Endothelial cell of umbilical vein (primary cell): ENCODE results near the gene LDLRAD4. TPM values are rescaled to one million over a fixed set of nuclear protein-coding genes. Genes with fewer than 3 reads are reported as not detected.

Experiments
- BruUV-seq: library from RNA; stranded (reverse); fragments of 400-500 nt; replicated peaks from 2 replicates; lab custom pipeline; 2021; lab: Mats Ljungman, UMichigan
- CTCF ChIA-PET: fragments of 300-600, 350-600 bp; sonication (Branson Sonifier 250); formaldehyde crosslinking; loops from one replicate; lab custom pipeline; 2021; ENCODE audit warnings: antibody characterized with exemption, inconsistent platforms; lab: Charles Lee
- POLR2A ChIA-PET: fragments of 300-600, 350-600 bp; sonication (Branson Sonifier 250); formaldehyde crosslinking; loops from one replicate; lab custom pipeline; 2021; ENCODE audit warnings: antibody characterized with exemption, inconsistent platforms; lab: Charles Lee
- DNase-seq: peaks from one replicate; pipeline ENCODE4 v3.0.0-alpha.2; 2011; ENCODE audit warnings: low read depth, low spot score
- FAIRE-seq: peaks from 2 replicates; lab custom pipeline; 2011; peaks lifted over from hg19 to GRCh38; lab: Jason Lieb, UNC
- H2AFZ ChIP-seq: 2 replicates; pipeline ENCODE4 v1.6.0; 2012; ENCODE audit warnings: low read depth, low read length, control low read depth, inconsistent platforms
- H3K27ac ChIP-seq: 2 replicates; pipeline ENCODE4 v1.5.1; 2011; ENCODE audit warnings: low read depth, mild to moderate bottlenecking, control low read depth, low read length, moderate library complexity; ENCODE audit not compliant: insufficient read depth
- H3K27me3 ChIP-seq, 2 experiments: 2 replicates each; pipeline versions ENCODE4 v1.6.0 to v1.6.1; 2011; ENCODE audit warnings: low read length in 2 of 2, mixed read lengths in 1 of 2; ENCODE audit not compliant: control insufficient read depth in 2 of 2, insufficient read depth in 2 of 2
- H3K36me3 ChIP-seq, 2 experiments: 2 replicates in 1 of 2; 3 replicates in 1 of 2; pipeline ENCODE4 v1.5.1; 2011; ENCODE audit warnings: low read length in 2 of 2, mild to moderate bottlenecking in 1 of 2, moderate library complexity in 1 of 2; ENCODE audit not compliant: control insufficient read depth in 2 of 2, insufficient read depth in 2 of 2; ENCODE audit errors: extremely low read depth in 1 of 2
- H3K4me1 ChIP-seq: 3 replicates; pipeline ENCODE4 v1.5.1; 2011; ENCODE audit warnings: mild to moderate bottlenecking, low read length; ENCODE audit not compliant: control insufficient read depth, insufficient read depth; ENCODE audit errors: extremely low read depth
- H3K4me2 ChIP-seq: 2 replicates; pipeline ENCODE4 v1.6.1; 2011; ENCODE audit warnings: low read length, control low read depth, mixed read lengths; ENCODE audit not compliant: insufficient read depth
- H3K4me3 ChIP-seq, 3 experiments: fragments of 200-600 bp in 1 of 3; sonication (generic), shearing (Covaris generic) in 1 of 3; replicated peaks in 1 of 3; 2 replicates each; pipeline ENCODE4 v1.5.1; 2011 to 2016; ENCODE audit warnings: control low read depth in 3 of 3, low read length in 3 of 3, mild to moderate bottlenecking in 2 of 3, inconsistent platforms in 1 of 3, low read depth in 1 of 3, moderate library complexity in 1 of 3; ENCODE audit not compliant: insufficient read depth in 1 of 3
- H3K79me2 ChIP-seq: 2 replicates; pipeline ENCODE4 v1.6.0; 2012; ENCODE audit warnings: low read length, inconsistent platforms; ENCODE audit not compliant: control insufficient read depth, insufficient read depth
- H3K9ac ChIP-seq: replicated peaks from 2 replicates; pipeline ENCODE3; 2011; ENCODE audit warnings: low read length, control low read depth; ENCODE audit not compliant: insufficient read depth; ENCODE audit errors: extremely low read depth
- H3K9me1 ChIP-seq: replicated peaks from 3 replicates; pipeline ENCODE4 v1.6.0; 2011; ENCODE audit warnings: mild to moderate bottlenecking, low read length; ENCODE audit not compliant: control insufficient read depth, insufficient read depth; ENCODE audit errors: extremely low read depth
- H3K9me3 ChIP-seq: replicated peaks from 2 replicates; pipeline ENCODE4 v1.5.1; 2012; ENCODE audit warnings: low read length, inconsistent platforms; ENCODE audit not compliant: control insufficient read depth, insufficient read depth
- H4K20me1 ChIP-seq: replicated peaks from 2 replicates; pipeline ENCODE3; 2011; ENCODE audit warnings: mild to moderate bottlenecking, low read length; ENCODE audit not compliant: control insufficient read depth, insufficient read depth; ENCODE audit errors: extremely low read depth
- EZH2 ChIP-seq: IDR thresholded peaks from 2 replicates; pipeline ENCODE4 v1.6.1; 2012; ENCODE audit warnings: borderline replicate concordance, low read depth, mild to moderate bottlenecking, moderate library complexity, low read length, inconsistent platforms; ENCODE audit not compliant: severe bottlenecking
- FOS ChIP-seq: IDR thresholded peaks from 2 replicates; pipeline ENCODE4 v1.6.1; 2011; ENCODE audit warnings: mild to moderate bottlenecking, low read length, moderate library complexity, borderline replicate concordance; ENCODE audit not compliant: insufficient read depth
- GATA2 ChIP-seq: IDR thresholded peaks from 2 replicates; pipeline ENCODE4 v1.7.0; 2011; ENCODE audit warnings: low read depth, mild to moderate bottlenecking, moderate library complexity, mixed read lengths, low read length; ENCODE audit not compliant: insufficient read length, insufficient read depth
- JUN ChIP-seq: IDR thresholded peaks from 2 replicates; pipeline ENCODE4 v1.6.1; 2011; ENCODE audit warnings: borderline replicate concordance, low read depth; ENCODE audit not compliant: insufficient read length, insufficient read depth
- MYC ChIP-seq: IDR thresholded peaks from one replicate; pipeline ENCODE4 v1.6.1; 2011; ENCODE audit warnings: mild to moderate bottlenecking, low read depth, low read length
- POLR2A ChIP-seq: IDR thresholded peaks from 2 replicates; pipeline ENCODE4 v1.6.1; 2012; ENCODE audit warnings: low read depth, mild to moderate bottlenecking, control low read depth, low read length
- POLR2AphosphoS5 ChIP-seq: IDR thresholded peaks from 2 replicates; pipeline ENCODE4 v1.6.1; 2012; ENCODE audit warnings: low read depth, mild to moderate bottlenecking, control low read depth, low read length, moderate library complexity; ENCODE audit not compliant: insufficient read depth
- dilution Hi-C: fragments of 300-500 bp; cut with MboI; formaldehyde crosslinking; loops from one replicate; pipeline ENCODE4 v1.15.0; 2019; ENCODE audit warnings: low sequenced_read_pairs; ENCODE audit not compliant: extremely low pct_ligation_motif_present
- intact Hi-C: fragments of 100-400 bp; cut with micrococcal nuclease; formaldehyde crosslinking; loops from one replicate; pipeline ENCODE4 v1.10.0; 2022
- polyA plus RNA-seq, 4 experiments: library from polyadenylated mRNA; depleted of rRNA in 3 of 4; stranded (reverse) in 3 of 4; unstranded in 1 of 4; fragments of >200 nt; gene quantifications; 2 replicates each; pipeline versions ENCODE4 v1.2.1 to v1.2.3, GENCODE V29; 2011 to 2012; ENCODE audit warnings: missing spikeins in 1 of 4
- total RNA-seq: library from RNA; stranded (reverse); gene quantifications from 2 replicates; pipeline ENCODE4 v1.2.3, GENCODE V29; 2021
- TF ChIP-seq, protein P1 (sequence below): IDR thresholded peaks from 2 replicates; pipeline ENCODE4 v1.6.1; 2011; ENCODE audit not compliant: insufficient read depth, insufficient read length
- TF ChIP-seq, protein P2 (sequence below), 2 donors: IDR thresholded peaks; 1 replicate in 1 of 2; 2 replicates in 1 of 2; pipeline ENCODE4 v1.5.1; 2011; ENCODE audit warnings: low read length in 2 of 2, mild to moderate bottlenecking in 2 of 2, moderate library complexity in 2 of 2, control low read depth in 1 of 2, inconsistent platforms in 1 of 2, low read depth in 1 of 2; ENCODE audit not compliant: insufficient read depth in 1 of 2; ENCODE audit errors: extremely low read depth in 1 of 2

The LDLRAD4 gene
- total and polyA plus RNA-seq, 2 donors (not counting 3 experiments of a cell fraction or from before 2014, with no cell fraction given), result 5.2 to 6.5 TPM

DNA sequence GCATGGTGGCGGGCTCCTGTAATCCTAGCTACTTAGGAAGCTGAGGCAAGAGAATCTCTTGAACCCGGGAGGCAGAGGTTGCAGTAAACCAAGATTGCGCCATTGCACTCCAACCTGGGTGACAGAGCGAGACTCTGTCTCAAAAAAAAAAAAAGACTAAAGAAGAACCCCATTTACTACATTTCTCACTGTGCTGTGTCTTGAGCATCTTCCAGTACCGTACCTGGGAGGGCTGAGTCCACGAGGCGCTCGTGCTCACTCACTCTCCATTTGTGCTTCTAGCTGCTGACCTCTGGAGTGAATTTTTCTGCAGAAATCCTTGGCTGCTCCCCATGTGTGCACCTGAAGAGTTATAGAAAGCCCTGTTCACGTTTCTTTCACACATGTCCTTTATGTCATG lies 204.8 kb downstream of the LDLRAD4 start:
- intact Hi-C loops, result loop anchor here (10.0 kb wide), 1 partner anchor 89 kb away; no protein-coding TSS in a partner anchor

More for the DNA sequence above, 204.8 kb downstream of the LDLRAD4 start:
- no peaks in the 10 kb centered on the region for H3K27me3 ChIP-seq
- TF ChIP-seq EZH2, result no peak
- TF ChIP-seq JUN, result no peak
- TF ChIP-seq, protein P1, sequence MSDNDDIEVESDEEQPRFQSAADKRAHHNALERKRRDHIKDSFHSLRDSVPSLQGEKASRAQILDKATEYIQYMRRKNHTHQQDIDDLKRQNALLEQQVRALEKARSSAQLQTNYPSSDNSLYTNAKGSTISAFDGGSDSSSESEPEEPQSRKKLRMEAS, result no peak
- TF ChIP-seq FOS, result no peak
- TF ChIP-seq POLR2A, result no peak
- TF ChIP-seq POLR2AphosphoS5, result no peak
- TF ChIP-seq, protein P2, sequence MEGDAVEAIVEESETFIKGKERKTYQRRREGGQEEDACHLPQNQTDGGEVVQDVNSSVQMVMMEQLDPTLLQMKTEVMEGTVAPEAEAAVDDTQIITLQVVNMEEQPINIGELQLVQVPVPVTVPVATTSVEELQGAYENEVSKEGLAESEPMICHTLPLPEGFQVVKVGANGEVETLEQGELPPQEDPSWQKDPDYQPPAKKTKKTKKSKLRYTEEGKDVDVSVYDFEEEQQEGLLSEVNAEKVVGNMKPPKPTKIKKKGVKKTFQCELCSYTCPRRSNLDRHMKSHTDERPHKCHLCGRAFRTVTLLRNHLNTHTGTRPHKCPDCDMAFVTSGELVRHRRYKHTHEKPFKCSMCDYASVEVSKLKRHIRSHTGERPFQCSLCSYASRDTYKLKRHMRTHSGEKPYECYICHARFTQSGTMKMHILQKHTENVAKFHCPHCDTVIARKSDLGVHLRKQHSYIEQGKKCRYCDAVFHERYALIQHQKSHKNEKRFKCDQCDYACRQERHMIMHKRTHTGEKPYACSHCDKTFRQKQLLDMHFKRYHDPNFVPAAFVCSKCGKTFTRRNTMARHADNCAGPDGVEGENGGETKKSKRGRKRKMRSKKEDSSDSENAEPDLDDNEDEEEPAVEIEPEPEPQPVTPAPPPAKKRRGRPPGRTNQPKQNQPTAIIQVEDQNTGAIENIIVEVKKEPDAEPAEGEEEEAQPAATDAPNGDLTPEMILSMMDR (IDR thresholded peaks at IDR 0.05; ENCODE audit: extremely low read depth in 1 of 2, insufficient read depth in 1 of 2, low read depth in 1 of 2, low read length in 2 of 2), result no peak
- TF ChIP-seq MYC, result no peak
- no peak for TF ChIP-seq GATA2
- no peaks in the 10 kb centered on the region for H3K9me3 ChIP-seq
- H3K79me2 ChIP-seq, result no peaks in the 10 kb centered on the region
- H2AFZ ChIP-seq, result no peak overlapping the region
- H3K9me1 ChIP-seq, result no peaks in the 10 kb centered on the region
- no peak for DNase-seq
- H4K20me1 ChIP-seq, result no peaks in the 10 kb centered on the region
- no peaks in the 10 kb centered on the region for H3K36me3 ChIP-seq
- H3K4me3 ChIP-seq, result no peak overlapping the region
- ChIA-PET CTCF (interaction anchor here (1.5 kb wide), 1 partner anchor 15 kb away, joined by 4 read pairs; no protein-coding TSS in a partner anchor), POLR2A (no interaction called here)
- no TSS peak for BruUV-seq
- peaks cover 3% of the 10 kb centered on the region for H3K4me1 ChIP-seq
- dilution Hi-C loops, result no loop called here
- FAIRE-seq, result no peak
- H3K27ac ChIP-seq, result no peak overlapping the region
- no peak overlapping the region for H3K9ac ChIP-seq
- H3K4me2 ChIP-seq, result no peak overlapping the region
